Activated T-cell treated with anti-CD3 and anti-CD28 coated beads, Interleukin-2, amount 50 U/mL, for 72 hours (primary cell): ENCODE measurements around the gene DMRT1. TPM values are rescaled to one million over a fixed set of nuclear protein-coding genes. Genes with fewer than 3 reads are reported as not detected.
A peak's percentile ranks its signal among the peaks of the same experiment; 100 is the strongest.
"Not testable (repeated sequence)": the region's sequence is repeated elsewhere in the genome, so short reads cannot be mapped to it uniquely, and the experiment has no call there.

Experiments used
- ATAC-seq, 2 donors: fragments of 150-1000 bp; cut with Tn5 transposase; replicated peaks in 1 of 2; 2 replicates each; pipeline ENCODE4 v1.10.0; 2021; ENCODE audit warnings: moderate library complexity in 2 of 2, mild to moderate bottlenecking in 1 of 2
- DNase-seq, 2 donors: peaks; one replicate each; pipeline ENCODE4 v3.0.0; 2021 to 2022; ENCODE audit warnings: mixed read lengths in 1 of 2
- H3K27ac Mint-ChIP-seq: one replicate; pipeline ENCODE4 v1.8.0; 2022; ENCODE audit warnings: mild to moderate bottlenecking, moderate library complexity, mixed read lengths
- H3K27me3 Mint-ChIP-seq: one replicate; pipeline ENCODE4 v1.8.0; 2022; ENCODE audit warnings: low read depth, mixed read lengths
- H3K36me3 Mint-ChIP-seq, 2 donors: one replicate each; pipeline ENCODE4 v1.8.0; 2022; ENCODE audit warnings: mixed read lengths in 2 of 2, mild to moderate bottlenecking in 1 of 2; ENCODE audit not compliant: insufficient read depth in 2 of 2
- H3K4me1 Mint-ChIP-seq: one replicate; pipeline ENCODE4 v1.8.0; 2022; ENCODE audit warnings: low read depth, mixed read lengths
- H3K4me3 Mint-ChIP-seq, 2 donors: one replicate each; pipeline ENCODE4 v1.8.0; 2022; ENCODE audit warnings: mild to moderate bottlenecking in 2 of 2, mixed read lengths in 2 of 2, moderate library complexity in 2 of 2
- H3K9me3 Mint-ChIP-seq, 2 donors: one replicate each; pipeline ENCODE4 v1.8.0; 2022; ENCODE audit warnings: mixed read lengths in 2 of 2
- total RNA-seq, 2 donors: library from RNA; stranded (reverse); gene quantifications; one replicate each; pipeline ENCODE4 v1.2.3, GENCODE V29; 2022

The DMRT1 gene
- total RNA-seq, 2 donors from 2014 or later = 0.12 TPM; not detected in 1

DNA sequence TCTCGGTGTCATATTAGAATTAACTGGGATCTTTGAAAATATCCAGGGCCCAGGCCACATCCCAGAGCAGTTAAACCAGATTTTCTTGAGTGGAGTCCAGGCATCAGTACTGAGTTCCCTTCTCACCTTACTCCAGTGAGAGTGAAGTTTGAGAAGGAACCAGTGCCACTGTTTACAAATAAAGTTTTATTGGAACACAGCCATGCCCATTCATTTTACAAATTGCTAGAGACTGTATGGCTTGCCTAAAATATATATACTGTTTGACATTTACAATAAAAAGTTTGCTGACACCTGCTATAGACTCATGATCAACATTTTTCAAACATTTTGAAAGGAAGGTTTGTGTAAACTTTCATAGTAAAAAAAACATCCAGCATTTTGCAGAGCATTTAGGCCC is 71.3 kb downstream of the DMRT1 start:
- H3K36me3 Mint-ChIP-seq = no peaks in the 10 kb centered on the region
- DNase-seq (no peak), ATAC-seq (no peak)
- peaks cover 28% of the 10 kb centered on the region for H3K27me3 Mint-ChIP-seq
- no peak overlapping the region for H3K4me3 Mint-ChIP-seq
- no peak overlapping the region for H3K27ac Mint-ChIP-seq
- H3K4me1 Mint-ChIP-seq = no peaks in the 10 kb centered on the region
- H3K9me3 Mint-ChIP-seq = no peaks in the 10 kb centered on the region

DNA sequence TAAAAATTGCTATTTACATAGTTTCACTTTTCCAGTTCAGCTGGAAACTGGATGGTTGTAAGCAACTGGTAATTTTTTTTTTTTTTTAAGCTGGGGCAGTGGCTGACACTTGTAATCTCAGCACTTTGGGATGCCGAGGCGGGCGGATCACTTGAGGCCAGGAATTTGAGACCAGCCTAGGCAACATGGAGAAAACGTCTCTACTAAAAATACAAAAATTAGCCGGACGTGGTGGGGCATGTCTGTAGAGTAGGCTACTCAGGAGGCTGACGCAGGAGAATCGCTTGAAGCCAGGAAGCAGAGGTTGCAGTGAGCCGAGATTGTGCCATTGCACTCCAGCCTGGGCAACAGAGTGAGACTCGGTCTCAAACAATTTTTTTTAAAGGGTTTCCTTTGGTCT is 72.0 kb downstream of the DMRT1 start:
- H3K27me3 Mint-ChIP-seq = peaks cover 20% of the 10 kb centered on the region
- H3K9me3 Mint-ChIP-seq, H3K27ac Mint-ChIP-seq, H3K36me3 Mint-ChIP-seq, H3K4me1 Mint-ChIP-seq, H3K4me3 Mint-ChIP-seq, DNase-seq, ATAC-seq: not testable (repeated sequence)

DNA sequence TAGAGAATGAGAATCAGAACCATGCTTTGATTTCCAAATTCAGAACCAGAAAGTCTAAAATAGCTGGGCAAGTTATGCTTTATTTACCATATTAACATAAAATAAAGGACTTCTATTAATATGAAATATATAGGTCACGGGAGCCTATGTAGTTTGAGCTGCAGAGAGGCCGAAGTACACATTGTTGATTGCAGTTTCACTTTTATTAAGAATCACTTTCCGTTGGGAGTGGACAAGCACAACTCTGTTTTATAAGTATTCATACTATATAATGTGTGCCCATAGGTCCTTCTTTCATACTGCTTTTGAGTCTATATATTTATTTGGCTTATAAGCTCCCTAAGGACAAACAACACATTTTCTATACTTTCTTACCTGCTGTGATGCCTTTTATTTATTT is 76.2 kb downstream of the DMRT1 start:
- no peaks in the 10 kb centered on the region for H3K9me3 Mint-ChIP-seq
- DNase-seq (no peak), ATAC-seq (no peak)
- H3K27me3 Mint-ChIP-seq = peaks cover 11% of the 10 kb centered on the region
- no peak overlapping the region for H3K4me3 Mint-ChIP-seq
- H3K27ac Mint-ChIP-seq = no peak overlapping the region
- H3K4me1 Mint-ChIP-seq = no peaks in the 10 kb centered on the region
- no peaks in the 10 kb centered on the region for H3K36me3 Mint-ChIP-seq

DNA sequence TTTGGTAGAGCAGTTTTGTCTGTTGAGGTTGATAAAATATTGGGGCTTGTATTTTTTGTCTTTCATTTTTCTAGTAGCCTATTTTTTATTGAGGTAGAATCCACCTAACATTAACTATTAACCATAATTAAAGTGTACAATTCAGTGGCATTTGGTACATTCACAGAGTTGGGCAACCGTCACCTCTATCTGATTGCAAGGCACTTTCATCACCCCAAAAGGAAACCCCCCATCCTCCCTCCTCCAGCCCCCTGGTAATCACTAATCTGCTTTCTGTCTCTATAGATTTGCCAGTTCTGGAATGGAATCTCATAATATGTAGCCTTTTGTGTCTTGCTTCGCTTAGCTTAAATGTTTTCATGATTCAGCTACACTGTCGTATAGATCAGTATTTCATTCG is 79.4 kb downstream of the DMRT1 start:
- Mint-ChIP-seq H3K36me3 (no peaks in the 10 kb centered on the region), H3K27ac (no peak overlapping the region), H3K4me1 (no peaks in the 10 kb centered on the region), H3K9me3 (no peaks in the 10 kb centered on the region), H3K4me3 (no peak overlapping the region), H3K27me3 (peaks cover 19% of the 10 kb centered on the region)
- ATAC-seq (no peak), DNase-seq (no peak)

DNA sequence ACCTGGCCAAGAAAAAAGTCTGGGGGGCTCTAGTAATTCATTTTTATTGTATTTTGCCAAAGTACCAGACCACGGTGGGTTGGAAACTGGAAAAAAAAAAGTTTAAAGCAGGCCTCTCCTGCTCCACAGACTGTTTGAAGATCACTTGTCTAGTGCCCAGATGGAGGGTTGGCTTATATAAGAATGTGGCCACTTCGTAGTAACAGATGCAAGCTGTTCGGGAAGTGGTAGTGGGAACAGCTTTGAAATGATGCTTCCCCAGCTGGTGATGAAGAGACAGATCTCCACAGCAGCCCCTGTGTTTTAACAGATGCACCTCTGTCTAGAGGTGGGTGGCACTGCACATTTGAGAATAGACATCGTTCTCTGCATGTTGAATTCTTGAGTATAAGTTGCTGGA is 80.7 kb downstream of the DMRT1 start:
- ATAC-seq = no peak
- Mint-ChIP-seq H3K4me1 (no peaks in the 10 kb centered on the region), H3K4me3 (no peak overlapping the region), H3K27me3 (peaks cover 13% of the 10 kb centered on the region), H3K9me3 (no peaks in the 10 kb centered on the region), H3K36me3 (no peaks in the 10 kb centered on the region), H3K27ac (no peak overlapping the region)
- DNase-seq = no peak

DNA sequence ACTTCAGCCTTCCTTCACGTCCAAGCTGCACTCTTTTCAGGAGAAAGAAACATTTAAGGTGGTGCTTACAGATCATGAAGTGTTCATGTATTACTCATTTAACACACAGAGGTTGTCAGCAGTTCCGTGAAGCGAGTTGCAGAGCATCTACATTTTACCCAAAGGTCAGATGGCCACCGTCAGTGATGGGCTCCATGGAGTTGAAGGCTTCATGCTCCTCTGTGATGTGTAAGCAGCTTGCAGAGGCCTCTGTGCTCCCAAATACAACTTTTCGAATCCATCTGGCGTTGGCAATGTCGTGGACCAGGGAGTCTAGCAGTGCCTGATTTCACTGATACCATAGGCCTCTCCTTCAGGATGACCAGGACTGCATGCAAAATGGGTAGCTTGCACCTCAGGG is 81.2 kb downstream of the DMRT1 start:
- Mint-ChIP-seq H3K9me3 (no peaks in the 10 kb centered on the region), H3K4me3 (no peak overlapping the region), H3K27ac (no peak overlapping the region), H3K36me3 (no peaks in the 10 kb centered on the region), H3K4me1 (no peaks in the 10 kb centered on the region), H3K27me3 (peaks cover 16% of the 10 kb centered on the region)
- ATAC-seq (no peak), DNase-seq (no peak)

DNA sequence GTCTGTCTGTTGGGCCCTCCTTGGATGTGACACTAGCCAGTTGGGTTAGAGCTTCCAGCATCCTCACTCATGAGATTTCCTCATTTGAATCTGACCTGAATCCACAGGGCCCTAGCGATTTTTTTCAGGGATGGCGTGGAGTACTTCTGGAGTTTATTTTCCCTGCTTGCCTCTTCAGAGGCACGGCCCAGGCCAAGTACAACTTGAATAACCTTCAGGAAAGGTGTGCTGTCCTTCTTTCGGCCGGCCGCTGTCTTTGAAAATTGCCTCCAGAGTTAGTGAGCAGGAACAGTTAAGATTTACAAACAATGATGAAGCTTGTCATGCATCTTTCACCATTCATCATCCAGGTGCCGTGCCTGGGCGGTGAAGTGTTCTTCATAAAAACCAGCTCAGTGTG is 85.5 kb downstream of the DMRT1 start:
- Mint-ChIP-seq H3K36me3 (no peaks in the 10 kb centered on the region), H3K27ac (no peak overlapping the region), H3K9me3 (no peaks in the 10 kb centered on the region), H3K4me3 (no peak overlapping the region), H3K27me3 (peaks cover 33% of the 10 kb centered on the region), H3K4me1 (no peaks in the 10 kb centered on the region)
- DNase-seq = no peak
- ATAC-seq = no peak

DNA sequence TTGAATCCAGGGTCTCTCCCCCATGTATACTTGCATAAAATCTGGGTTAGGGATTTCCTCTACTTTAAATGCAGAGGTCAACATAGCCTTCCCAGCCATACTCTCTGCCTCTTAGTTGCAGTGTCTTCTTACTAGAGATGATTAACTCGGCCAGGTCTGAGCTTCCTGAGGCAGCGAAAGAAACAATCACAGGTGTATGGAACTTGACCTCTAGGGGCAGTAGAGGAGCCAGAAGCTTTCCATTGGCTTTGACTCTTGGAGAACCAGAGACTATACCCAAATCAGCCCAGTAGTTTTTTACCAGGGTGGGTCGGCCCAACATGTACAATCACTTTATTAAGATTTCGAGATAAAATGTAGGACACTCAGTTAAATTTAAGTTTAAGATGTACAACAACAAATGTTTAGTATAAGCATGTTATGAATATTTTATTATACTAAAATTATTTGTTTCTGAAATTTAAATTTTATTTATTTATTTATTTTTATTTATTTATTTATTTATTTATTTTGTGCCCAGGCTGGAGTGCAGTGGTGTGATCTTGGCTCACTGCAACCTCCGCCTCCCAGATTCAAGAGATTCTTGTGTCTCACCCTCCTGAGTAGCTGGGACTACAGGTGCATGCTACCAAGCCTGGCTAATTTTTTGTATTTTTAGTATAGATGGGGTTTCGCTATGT is 87.0 kb downstream of the DMRT1 start:
- DNase-seq (peak in 1 of 2 donors; percentile 2), ATAC-seq (no peak)
- Mint-ChIP-seq H3K27ac (no peak overlapping the region), H3K4me1 (no peaks in the 10 kb centered on the region), H3K9me3 (no peaks in the 10 kb centered on the region), H3K27me3 (peaks cover 37% of the 10 kb centered on the region), H3K36me3 (no peaks in the 10 kb centered on the region), H3K4me3 (no peak overlapping the region)

DNA sequence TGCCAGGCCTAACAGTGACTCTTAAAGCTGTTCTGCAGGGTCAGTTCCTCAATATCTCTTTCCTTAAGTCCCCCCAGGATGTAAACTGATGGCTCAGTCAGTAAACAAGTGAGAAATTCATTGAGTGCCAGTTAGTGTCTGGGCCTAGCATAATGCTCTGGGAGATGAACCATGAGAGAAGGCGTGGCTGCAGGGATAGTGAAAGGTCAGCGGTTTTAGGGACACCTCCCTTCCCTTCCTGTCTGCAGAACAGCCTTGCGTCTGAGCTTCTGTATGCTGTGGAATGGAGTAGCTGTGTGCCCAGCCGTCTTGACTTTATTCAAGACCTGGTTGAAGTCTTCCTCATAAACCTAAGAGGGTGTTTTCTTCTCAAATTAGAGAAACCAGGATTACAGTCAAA is 88.2 kb downstream of the DMRT1 start:
- ATAC-seq (no peak), DNase-seq (no peak)
- H3K27me3 Mint-ChIP-seq = peaks cover 46% of the 10 kb centered on the region

DNA sequence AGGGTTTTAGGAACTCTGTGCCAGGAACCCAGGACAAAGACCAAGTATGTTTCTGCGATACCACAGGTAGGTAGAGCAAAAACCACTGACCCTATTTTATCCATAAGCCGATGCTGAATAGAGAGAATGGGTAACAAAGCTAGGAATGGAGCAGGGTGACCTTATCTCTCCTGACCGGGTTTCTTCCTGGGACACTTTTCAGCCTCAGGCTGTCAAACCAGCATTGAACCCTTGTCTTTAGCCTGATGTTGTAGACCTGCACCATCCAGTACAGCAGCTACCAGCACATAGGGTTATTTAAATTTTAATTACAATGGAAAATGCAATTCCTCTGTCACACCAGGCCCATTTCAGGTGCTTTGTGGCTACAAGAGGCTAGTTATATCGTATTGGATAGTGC is 91.9 kb downstream of the DMRT1 start:
- H3K4me3 Mint-ChIP-seq = no peak overlapping the region
- no peak overlapping the region for H3K27ac Mint-ChIP-seq
- no peaks in the 10 kb centered on the region for H3K36me3 Mint-ChIP-seq
- no peaks in the 10 kb centered on the region for H3K4me1 Mint-ChIP-seq
- ATAC-seq = no peak
- DNase-seq = no peak
- H3K9me3 Mint-ChIP-seq = no peaks in the 10 kb centered on the region
- peaks cover 68% of the 10 kb centered on the region for H3K27me3 Mint-ChIP-seq

More for the DNA sequence above, 88.2 kb downstream of the DMRT1 start:
- Mint-ChIP-seq H3K36me3 (no peaks in the 10 kb centered on the region), H3K4me3 (no peak overlapping the region), H3K4me1 (no peaks in the 10 kb centered on the region), H3K27ac (no peak overlapping the region), H3K9me3 (no peaks in the 10 kb centered on the region)

DNA sequence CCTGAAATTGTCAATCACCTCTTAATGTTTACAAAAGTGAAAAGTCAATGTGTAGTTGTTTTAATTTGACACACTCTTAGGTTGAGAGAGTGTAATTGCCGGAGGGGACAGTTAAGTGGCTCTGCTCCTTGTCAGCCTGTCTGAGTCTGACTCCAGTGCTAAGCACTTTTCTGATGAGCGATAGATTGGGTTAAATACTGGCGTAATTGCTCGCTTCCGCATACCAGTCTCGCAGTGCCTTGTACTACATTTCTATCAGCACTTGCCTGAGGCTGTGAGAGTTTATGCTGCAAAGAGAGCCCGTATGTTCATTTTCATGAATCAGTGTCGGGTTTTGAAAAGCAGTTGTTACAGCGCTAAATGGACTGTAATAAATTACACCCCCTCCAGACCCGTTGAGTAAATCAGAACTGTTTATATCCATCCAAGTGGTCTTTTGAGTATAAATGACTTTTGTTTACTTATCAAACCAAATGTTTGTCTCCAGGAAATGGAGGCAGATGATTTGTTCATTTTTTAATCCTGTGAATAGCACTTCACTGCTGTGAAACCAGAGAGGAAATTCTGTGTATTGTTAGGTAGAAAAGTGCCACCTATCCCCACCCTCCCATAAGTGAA is 94.0 kb downstream of the DMRT1 start:
- H3K27ac Mint-ChIP-seq = no peak overlapping the region
- DNase-seq (no peak), ATAC-seq (no peak)
- peaks cover 5 to 7% of the 10 kb centered on the region in 2 donors for H3K9me3 Mint-ChIP-seq
- no peak overlapping the region for H3K4me3 Mint-ChIP-seq
- H3K4me1 Mint-ChIP-seq = no peaks in the 10 kb centered on the region
- peaks cover 2 to 4% of the 10 kb centered on the region in 2 donors for H3K36me3 Mint-ChIP-seq
- peaks cover 77% of the 10 kb centered on the region for H3K27me3 Mint-ChIP-seq

DNA sequence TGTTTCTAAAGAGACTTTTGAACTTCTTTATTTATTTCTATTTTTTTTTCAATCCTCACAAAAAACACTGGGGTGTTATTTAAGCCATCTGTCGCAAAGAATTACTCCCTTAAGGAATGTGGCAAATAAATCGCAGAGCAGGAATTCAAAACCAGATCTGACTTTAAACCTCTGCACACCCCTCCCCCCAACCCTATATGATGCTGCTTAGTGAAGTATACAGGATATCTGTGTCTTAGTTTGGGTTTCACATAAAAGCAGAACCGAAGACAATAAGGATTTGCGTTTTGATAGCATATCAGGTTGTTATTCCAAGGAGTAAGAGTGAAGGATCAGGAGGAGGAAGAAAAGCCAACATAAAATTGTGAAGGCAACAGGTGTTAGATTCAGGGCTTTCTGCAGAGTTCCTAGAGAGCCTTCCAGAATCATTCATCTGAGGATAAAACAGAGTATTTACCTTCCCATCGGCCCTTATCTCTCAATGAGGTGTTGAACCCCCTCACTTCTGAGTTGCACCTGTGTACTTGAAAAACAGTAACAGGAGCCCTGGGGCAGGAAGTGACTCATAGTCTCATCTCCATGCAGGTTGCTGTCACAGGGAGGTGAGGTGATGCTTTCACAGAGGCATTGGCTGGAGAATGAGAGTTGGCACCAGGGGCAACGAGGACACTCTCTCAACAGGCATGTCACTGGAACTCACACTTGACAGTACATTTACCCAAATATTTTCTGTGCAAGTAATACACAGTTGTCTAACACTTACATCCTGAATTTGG is 101.5 kb downstream of the DMRT1 start:
- peaks cover 5 to 7% of the 10 kb centered on the region in 2 donors for H3K9me3 Mint-ChIP-seq
- DNase-seq (peak in 1 of 2 donors; percentile 3), ATAC-seq (peak; percentile 32 to 47)
- H3K4me3 Mint-ChIP-seq = no peak overlapping the region
- no peaks in the 10 kb centered on the region for H3K4me1 Mint-ChIP-seq
- H3K36me3 Mint-ChIP-seq = peaks cover 2 to 4% of the 10 kb centered on the region in 2 donors
- peaks cover 46% of the 10 kb centered on the region for H3K27me3 Mint-ChIP-seq
- H3K27ac Mint-ChIP-seq = no peak overlapping the region

DNA sequence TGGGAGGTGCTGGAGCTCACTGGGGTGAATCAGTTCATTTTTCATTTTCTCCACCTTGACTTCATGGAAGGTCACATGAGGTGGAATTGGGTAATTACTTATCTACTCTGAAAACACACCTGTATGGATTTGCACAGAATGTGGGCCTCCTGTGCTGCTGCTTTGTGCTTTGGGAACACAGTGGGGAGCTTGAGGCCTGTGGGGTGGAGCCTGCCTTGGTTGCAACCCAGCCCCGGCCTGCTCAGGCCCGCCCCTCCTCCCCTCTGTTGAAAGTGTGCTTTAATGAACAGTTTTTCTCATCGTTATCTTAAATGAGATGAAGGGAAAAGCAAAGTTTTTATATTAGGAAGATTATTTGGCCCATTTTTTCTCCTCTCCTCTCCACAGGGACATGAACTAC is 106.5 kb downstream of the DMRT1 start:
- Mint-ChIP-seq H3K27me3 (peaks cover 36% of the 10 kb centered on the region), H3K36me3 (no peaks in the 10 kb centered on the region), H3K4me1 (no peaks in the 10 kb centered on the region), H3K4me3 (no peak overlapping the region), H3K9me3 (no peaks in the 10 kb centered on the region), H3K27ac (no peak overlapping the region)
- DNase-seq (no peak), ATAC-seq (no peak)
